HUES6 (cell line): ENCODE data around the gene MAP10.
A peak's percentile ranks its signal among the peaks of the same experiment; 100 is the strongest.

Source experiments
- H3K27ac ChIP-seq: 2 replicates; pipeline ENCODE4 v1.7.0; 2013; ENCODE audit warnings: low read depth, mild to moderate bottlenecking, low read length, inconsistent platforms
- H3K27me3 ChIP-seq: 2 replicates; pipeline ENCODE4 v1.6.1; 2013; ENCODE audit warnings: low read length; ENCODE audit not compliant: control insufficient read depth, insufficient read depth
- H3K36me3 ChIP-seq: 2 replicates; pipeline ENCODE4 v1.6.1; 2013; ENCODE audit warnings: low read length; ENCODE audit not compliant: control insufficient read depth, insufficient read depth
- H3K4me1 ChIP-seq: 2 replicates; pipeline ENCODE4 v1.6.1; 2013; ENCODE audit warnings: low read length; ENCODE audit not compliant: control insufficient read depth, insufficient read depth
- H3K4me3 ChIP-seq: 2 replicates; pipeline ENCODE4 v1.5.1; 2013; ENCODE audit warnings: low read depth, low read length
- H3K9ac ChIP-seq: one replicate; pipeline ENCODE4 v1.6.1; 2013; ENCODE audit warnings: mild to moderate bottlenecking, low read length
- H3K9me3 ChIP-seq: 2 replicates; pipeline ENCODE4 v1.6.1; 2013; ENCODE audit warnings: low read depth, low read length; ENCODE audit not compliant: control insufficient read depth, insufficient read depth

The MAP10 gene

GRCh38 chr1:232805269-232806185 lies at the start of gene MAP10:
MAP10 (plus strand) TSS chr1:232805416; CDS start chr1:232805450, 34 bp downstream.
- Histone ChIP-seq H3K9ac (peak within 1 kb of the TSS; percentile 93), H3K9me3 (no peaks in the 10 kb centered on the region; the same call in 1 of the 2 replicates), H3K27ac (peak within 1 kb of the TSS; percentile 75), H3K27me3 (no peaks in the 10 kb centered on the region; the same call in 1 of the 2 replicates), H3K4me1 (peaks cover 16% of the 10 kb centered on the region), H3K4me3 (peak within 1 kb of the TSS; percentile 78), H3K36me3 (no peaks in the 10 kb centered on the region)

- no peak overlapping the region for H3K9ac ChIP-seq
- peaks cover 23% of the 10 kb centered on the region for H3K4me1 ChIP-seq
- H3K9me3 ChIP-seq, result peaks cover 15% of the 10 kb centered on the region
- H3K27ac ChIP-seq, result no peak overlapping the region
- H3K36me3 ChIP-seq, result no peaks in the 10 kb centered on the region
- H3K4me3 ChIP-seq, result no peak overlapping the region
- no peaks in the 10 kb centered on the region for H3K27me3 ChIP-seq
Measured at GRCh38 chr1:232764458-232765251, 40.6 kb upstream of the MAP10 start.

GRCh38 chr1:232765542-232765941 lies 39.7 kb upstream of the MAP10 start:
- no peak overlapping the region for H3K27ac ChIP-seq
- H3K4me3 ChIP-seq, result no peak overlapping the region

GRCh38 chr1:232766241-232766890 lies 38.9 kb upstream of the MAP10 start:
- no peaks in the 10 kb centered on the region for H3K27me3 ChIP-seq
- H3K4me3 ChIP-seq, result no peak overlapping the region
- no peak overlapping the region for H3K9ac ChIP-seq
- peaks cover 9% of the 10 kb centered on the region; the same call in 1 of the 2 replicates for H3K9me3 ChIP-seq
- H3K27ac ChIP-seq, result no peak overlapping the region
- H3K36me3 ChIP-seq, result no peaks in the 10 kb centered on the region
- H3K4me1 ChIP-seq, result peaks cover 37% of the 10 kb centered on the region

More at GRCh38 chr1:232765542-232765941, 39.7 kb upstream of the MAP10 start:
- Histone ChIP-seq H3K36me3 (no peaks in the 10 kb centered on the region), H3K27me3 (no peaks in the 10 kb centered on the region), H3K4me1 (peaks cover 32% of the 10 kb centered on the region), H3K9me3 (peaks cover 9% of the 10 kb centered on the region; the same call in 1 of the 2 replicates), H3K9ac (no peak overlapping the region)

- no peaks in the 10 kb centered on the region for H3K36me3 ChIP-seq
Measured at GRCh38 chr1:232766904-232767303, 38.3 kb upstream of the MAP10 start.

GRCh38 chr1:232767305-232768074 lies 37.7 kb upstream of the MAP10 start:
- no peak overlapping the region for H3K9ac ChIP-seq
- H3K36me3 ChIP-seq, result no peaks in the 10 kb centered on the region
- no peak overlapping the region for H3K4me3 ChIP-seq
- no peaks in the 10 kb centered on the region for H3K27me3 ChIP-seq
- peaks cover 9% of the 10 kb centered on the region; the same call in 1 of the 2 replicates for H3K9me3 ChIP-seq
- H3K4me1 ChIP-seq, result peaks cover 37% of the 10 kb centered on the region
- H3K27ac ChIP-seq, result no peak overlapping the region

More at GRCh38 chr1:232766904-232767303, 38.3 kb upstream of the MAP10 start:
- Histone ChIP-seq H3K27me3 (no peaks in the 10 kb centered on the region), H3K4me3 (no peak overlapping the region), H3K9ac (no peak overlapping the region), H3K4me1 (peaks cover 37% of the 10 kb centered on the region), H3K27ac (no peak overlapping the region), H3K9me3 (peaks cover 9% of the 10 kb centered on the region; the same call in 1 of the 2 replicates)

- Histone ChIP-seq H3K9ac (no peak overlapping the region), H3K4me1 (peaks cover 37% of the 10 kb centered on the region), H3K9me3 (peaks cover 1% of the 10 kb centered on the region; the same call in 1 of the 2 replicates), H3K36me3 (no peaks in the 10 kb centered on the region), H3K4me3 (no peak overlapping the region), H3K27me3 (no peaks in the 10 kb centered on the region), H3K27ac (no peak overlapping the region)
Measured at GRCh38 chr1:232768793-232769192, 36.4 kb upstream of the MAP10 start.

GRCh38 chr1:232769733-232770132 lies 35.5 kb upstream of the MAP10 start:
- Histone ChIP-seq H3K27ac (no peak overlapping the region), H3K27me3 (no peaks in the 10 kb centered on the region), H3K36me3 (no peaks in the 10 kb centered on the region), H3K9me3 (no peaks in the 10 kb centered on the region), H3K9ac (no peak overlapping the region), H3K4me3 (no peak overlapping the region), H3K4me1 (peaks cover 37% of the 10 kb centered on the region)

GRCh38 chr1:232773752-232774151 lies 31.5 kb upstream of the MAP10 start:
- Histone ChIP-seq H3K27me3 (no peaks in the 10 kb centered on the region), H3K4me3 (no peak overlapping the region), H3K9me3 (no peaks in the 10 kb centered on the region), H3K36me3 (no peaks in the 10 kb centered on the region), H3K27ac (no peak overlapping the region), H3K4me1 (peaks cover 17% of the 10 kb centered on the region), H3K9ac (no peak overlapping the region)

- Histone ChIP-seq H3K27ac (no peak overlapping the region), H3K27me3 (no peaks in the 10 kb centered on the region), H3K36me3 (no peaks in the 10 kb centered on the region), H3K4me3 (no peak overlapping the region), H3K4me1 (no peaks in the 10 kb centered on the region), H3K9ac (no peak overlapping the region), H3K9me3 (no peaks in the 10 kb centered on the region)
Measured at GRCh38 chr1:232776526-232777106, 28.6 kb upstream of the MAP10 start.
